ENCODE measurements around the gene FZD10. TPM values are rescaled to one million over a fixed set of nuclear protein-coding genes. Genes with fewer than 3 reads are reported as not detected.

Gene FZD10
- total RNA-seq, 4 donors from 2014 or later = 0.17 to 0.94 TPM; not detected in 2

DNA sequence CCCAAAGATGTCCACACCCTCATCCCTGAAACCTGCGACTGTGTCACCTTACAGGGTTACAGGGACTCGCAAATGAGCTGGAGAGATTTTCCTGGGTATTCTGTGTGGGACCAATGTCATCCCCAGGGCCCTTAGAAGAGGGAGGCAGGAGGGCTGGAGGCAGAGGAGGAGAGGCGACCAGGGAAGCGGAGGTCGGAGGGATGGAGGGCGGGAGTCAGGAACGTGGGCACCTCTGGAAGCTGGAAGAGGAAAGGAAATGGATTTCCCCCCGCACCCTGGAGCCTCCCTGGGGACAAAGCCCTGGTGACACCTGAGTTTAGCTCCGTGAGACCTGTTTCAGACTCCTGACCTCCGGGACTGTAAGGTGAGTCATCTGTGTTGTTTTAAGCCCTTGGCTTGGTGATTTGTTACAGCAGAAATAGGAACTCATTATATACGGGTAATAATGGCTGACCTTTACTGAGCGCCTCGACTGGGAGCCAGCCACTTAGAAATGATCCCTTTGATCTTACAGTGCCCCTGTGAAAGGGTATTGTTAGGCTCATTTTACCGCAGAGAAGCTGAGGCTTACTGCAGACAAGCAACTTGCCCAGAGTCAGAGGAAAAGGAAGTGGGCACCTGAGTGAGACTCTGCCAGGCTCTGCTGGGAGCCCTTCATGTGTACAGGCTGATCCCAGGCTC, 29.3 kb upstream of the FZD10 start:
- TF ChIP-seq, protein P1, sequence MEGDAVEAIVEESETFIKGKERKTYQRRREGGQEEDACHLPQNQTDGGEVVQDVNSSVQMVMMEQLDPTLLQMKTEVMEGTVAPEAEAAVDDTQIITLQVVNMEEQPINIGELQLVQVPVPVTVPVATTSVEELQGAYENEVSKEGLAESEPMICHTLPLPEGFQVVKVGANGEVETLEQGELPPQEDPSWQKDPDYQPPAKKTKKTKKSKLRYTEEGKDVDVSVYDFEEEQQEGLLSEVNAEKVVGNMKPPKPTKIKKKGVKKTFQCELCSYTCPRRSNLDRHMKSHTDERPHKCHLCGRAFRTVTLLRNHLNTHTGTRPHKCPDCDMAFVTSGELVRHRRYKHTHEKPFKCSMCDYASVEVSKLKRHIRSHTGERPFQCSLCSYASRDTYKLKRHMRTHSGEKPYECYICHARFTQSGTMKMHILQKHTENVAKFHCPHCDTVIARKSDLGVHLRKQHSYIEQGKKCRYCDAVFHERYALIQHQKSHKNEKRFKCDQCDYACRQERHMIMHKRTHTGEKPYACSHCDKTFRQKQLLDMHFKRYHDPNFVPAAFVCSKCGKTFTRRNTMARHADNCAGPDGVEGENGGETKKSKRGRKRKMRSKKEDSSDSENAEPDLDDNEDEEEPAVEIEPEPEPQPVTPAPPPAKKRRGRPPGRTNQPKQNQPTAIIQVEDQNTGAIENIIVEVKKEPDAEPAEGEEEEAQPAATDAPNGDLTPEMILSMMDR (IDR thresholded peaks at IDR 0.05; ENCODE audit: low read depth) = no peak

DNA sequence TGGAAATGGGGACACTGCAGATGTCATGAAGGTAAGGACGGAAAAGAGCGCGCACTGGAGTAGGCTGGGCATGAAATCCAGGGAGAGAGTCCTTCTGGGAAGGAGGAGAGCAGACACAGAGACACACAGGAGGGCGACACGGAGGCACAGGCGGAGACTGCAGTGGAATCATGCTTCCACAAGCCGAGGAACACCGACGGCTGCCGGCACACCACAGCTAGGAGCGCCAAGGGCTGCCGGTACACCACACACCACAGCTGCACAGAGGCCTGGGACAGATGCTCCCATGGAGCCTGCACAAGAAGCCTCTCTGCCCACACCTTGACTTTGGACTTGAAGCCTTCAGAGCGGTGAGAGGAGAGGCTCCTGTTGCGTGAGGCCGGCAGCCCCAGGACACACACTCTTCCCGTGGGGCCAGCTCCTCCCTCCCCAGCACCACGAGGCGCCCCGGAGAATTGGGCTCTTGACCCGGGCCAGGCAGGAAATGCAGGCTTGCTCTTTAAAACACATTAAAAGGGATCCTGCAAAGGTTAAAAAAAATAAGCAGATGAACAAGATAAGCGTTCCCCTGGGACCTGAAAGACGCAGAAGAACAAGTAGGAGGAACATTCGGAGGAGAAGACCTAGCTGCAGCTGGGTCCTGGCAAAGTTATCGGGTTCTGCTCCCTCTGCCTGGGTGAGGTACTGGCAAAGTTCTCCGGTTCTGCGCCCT, 28.3 kb upstream of the FZD10 start:
- TF ChIP-seq, protein P1 (IDR thresholded peaks at IDR 0.05; ENCODE audit: low read depth) = no peak

DNA sequence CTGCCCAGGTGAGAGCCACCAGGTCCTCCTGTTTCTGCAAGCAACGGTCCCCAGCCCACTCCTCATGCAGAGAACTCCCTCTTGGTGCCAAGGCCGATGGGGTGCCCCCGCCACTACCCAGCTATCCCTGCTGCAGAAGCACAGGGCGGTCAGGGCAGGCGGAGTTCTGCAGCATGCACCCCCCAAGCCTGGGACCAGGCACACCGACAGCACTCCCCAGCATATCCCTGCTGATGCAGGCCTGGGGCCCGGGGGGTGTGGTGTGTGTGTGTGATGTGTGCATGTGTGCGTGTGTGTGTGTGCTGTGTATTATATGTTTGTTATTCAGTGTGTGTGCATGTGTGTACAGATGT, 27.7 kb upstream of the FZD10 start:
- TF ChIP-seq, protein P1 (IDR thresholded peaks at IDR 0.05; ENCODE audit: low read depth) = no peak

DNA sequence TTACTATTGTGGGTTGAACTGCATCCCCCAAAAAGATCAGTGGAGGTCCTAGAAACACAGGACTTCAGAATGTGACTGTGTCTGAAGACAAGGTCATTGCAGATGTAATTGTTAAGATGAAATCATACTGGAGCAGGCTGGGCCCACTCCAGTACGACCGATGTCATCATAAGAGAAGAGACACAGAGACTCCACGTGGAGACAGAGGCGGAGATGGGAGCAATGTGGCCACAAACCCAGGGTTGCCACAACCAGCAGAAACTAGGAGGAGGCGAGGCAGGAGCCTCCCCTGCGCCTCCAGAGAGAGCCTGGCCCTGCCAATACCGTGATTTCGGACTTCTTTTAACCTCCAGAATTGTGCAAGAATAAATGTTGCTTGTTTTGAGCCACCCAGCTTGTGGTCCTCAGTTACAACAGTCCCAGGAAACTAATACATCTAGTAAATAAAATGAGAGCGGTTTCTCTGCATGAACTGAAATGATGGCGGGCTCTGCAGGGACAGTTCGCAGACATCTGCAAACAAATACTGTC, 25.7 kb upstream of the FZD10 start:
- TF ChIP-seq, protein P1 (IDR thresholded peaks at IDR 0.05; ENCODE audit: low read depth) = no peak

DNA sequence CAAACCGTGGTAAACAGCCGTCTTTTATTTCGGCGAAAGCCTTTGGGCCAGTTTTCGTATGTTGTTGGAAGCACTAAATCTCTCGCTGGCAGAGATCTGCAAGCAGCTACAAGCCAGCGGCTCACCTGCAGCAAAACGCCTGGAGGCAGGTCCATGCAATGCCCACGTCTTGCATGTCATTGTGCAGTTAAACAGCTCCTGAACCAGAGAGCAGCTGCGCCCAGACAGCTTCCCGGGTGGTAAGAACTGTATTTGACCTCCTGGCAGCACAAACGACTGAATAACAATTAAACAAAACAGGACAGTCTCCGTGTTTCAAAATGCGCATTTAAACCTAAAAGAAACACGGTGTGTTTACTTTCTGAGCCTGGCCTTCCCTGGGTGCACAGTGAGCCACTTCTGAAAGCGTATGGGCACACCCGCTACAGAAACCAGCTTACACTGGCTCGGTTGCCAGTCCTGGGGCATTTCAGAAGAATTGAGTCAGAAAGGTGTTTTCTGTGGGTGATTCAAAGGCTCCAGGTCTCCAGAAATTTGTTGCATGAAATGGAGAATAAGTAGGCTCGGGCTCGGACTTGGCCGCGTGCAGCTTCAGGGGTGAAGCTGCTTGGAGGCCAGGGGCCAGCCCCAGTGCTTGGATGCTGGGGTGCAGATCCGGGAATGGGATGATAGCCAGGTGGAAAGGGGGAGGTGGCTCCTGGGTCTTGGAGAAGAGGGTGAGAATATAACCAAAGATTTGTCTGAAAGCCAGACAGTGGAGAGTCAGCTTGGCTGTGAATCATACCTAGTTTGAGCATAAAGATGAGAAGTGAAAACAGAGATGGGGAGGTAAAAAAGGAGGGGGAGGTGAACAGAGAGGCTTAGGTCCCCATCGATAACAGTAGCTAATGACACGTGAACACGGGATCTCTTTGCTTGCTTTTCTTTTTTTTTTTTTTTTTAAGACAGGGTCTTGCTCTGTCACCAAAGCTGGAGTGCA, 24.9 kb upstream of the FZD10 start:
- TF ChIP-seq, protein P1 (IDR thresholded peaks at IDR 0.05; ENCODE audit: low read depth) = no peak

DNA sequence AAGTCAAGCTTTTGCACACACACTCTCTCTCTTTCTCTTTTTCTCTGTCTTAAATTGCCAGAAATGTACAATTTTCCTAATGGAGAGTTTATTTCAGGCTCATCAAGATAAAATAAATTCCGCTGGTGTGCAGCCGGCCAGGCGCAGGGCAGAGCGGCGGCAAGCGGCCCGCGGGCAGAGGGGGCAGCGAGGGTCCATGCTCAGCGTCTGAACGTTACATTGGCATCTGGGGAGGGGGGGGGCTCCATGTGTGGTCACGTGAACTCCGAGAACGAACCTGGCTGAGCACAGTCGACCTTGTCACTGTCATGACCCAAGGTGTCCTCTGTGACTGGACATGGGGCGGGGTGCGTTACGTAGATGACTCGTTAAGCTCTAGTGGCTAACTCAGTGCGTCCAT, 23.8 kb upstream of the FZD10 start:
- TF ChIP-seq, protein P1 (IDR thresholded peaks at IDR 0.05; ENCODE audit: low read depth) = no peak
